AG09309 (cell line): ENCODE data around the gene FABP7.
A peak's percentile ranks its signal among the peaks of the same experiment; 100 is the strongest.

Experiments used
- DNase-seq: peaks from one replicate; pipeline ENCODE4 v3.0.0-alpha.2; 2010; ENCODE audit warnings: low read depth
- H3K4me3 ChIP-seq: 2 replicates; pipeline ENCODE4 v1.5.1; 2011; ENCODE audit warnings: mild to moderate bottlenecking, low read depth, low read length, moderate library complexity; ENCODE audit not compliant: control insufficient read depth
- TF ChIP-seq, protein P1 (sequence below): IDR thresholded peaks from 2 replicates; pipeline ENCODE4 v1.5.1; 2011; ENCODE audit warnings: mild to moderate bottlenecking, low read depth, low read length, inconsistent platforms; ENCODE audit not compliant: insufficient read depth, control insufficient read depth; ENCODE audit errors: missing control alignments

The FABP7 gene

GRCh38 chr6:122779667-122780066 is at the start of gene FABP7:
Gene FABP7 (plus strand): TSS chr6:122779716. CDS start chr6:122779795, 79 bp downstream.
- H3K4me3 ChIP-seq, result no peak within 1 kb of the TSS
- DNase-seq, result no peak
- TF ChIP-seq, protein P1, sequence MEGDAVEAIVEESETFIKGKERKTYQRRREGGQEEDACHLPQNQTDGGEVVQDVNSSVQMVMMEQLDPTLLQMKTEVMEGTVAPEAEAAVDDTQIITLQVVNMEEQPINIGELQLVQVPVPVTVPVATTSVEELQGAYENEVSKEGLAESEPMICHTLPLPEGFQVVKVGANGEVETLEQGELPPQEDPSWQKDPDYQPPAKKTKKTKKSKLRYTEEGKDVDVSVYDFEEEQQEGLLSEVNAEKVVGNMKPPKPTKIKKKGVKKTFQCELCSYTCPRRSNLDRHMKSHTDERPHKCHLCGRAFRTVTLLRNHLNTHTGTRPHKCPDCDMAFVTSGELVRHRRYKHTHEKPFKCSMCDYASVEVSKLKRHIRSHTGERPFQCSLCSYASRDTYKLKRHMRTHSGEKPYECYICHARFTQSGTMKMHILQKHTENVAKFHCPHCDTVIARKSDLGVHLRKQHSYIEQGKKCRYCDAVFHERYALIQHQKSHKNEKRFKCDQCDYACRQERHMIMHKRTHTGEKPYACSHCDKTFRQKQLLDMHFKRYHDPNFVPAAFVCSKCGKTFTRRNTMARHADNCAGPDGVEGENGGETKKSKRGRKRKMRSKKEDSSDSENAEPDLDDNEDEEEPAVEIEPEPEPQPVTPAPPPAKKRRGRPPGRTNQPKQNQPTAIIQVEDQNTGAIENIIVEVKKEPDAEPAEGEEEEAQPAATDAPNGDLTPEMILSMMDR, result no peak

GRCh38 chr6:122730334-122730733 is 49.2 kb upstream of the FABP7 start:
- no peak overlapping the region for H3K4me3 ChIP-seq
- TF ChIP-seq, protein P1, result no peak

GRCh38 chr6:122730775-122731386 is 48.6 kb upstream of the FABP7 start:
- no peak overlapping the region for H3K4me3 ChIP-seq
- TF ChIP-seq, protein P1, result peak; percentile 71
- no peak for DNase-seq

More at GRCh38 chr6:122730334-122730733, 49.2 kb upstream of the FABP7 start:
- DNase-seq, result no peak

- no peak for DNase-seq
- TF ChIP-seq, protein P1, result no peak
- no peak overlapping the region for H3K4me3 ChIP-seq
Measured at GRCh38 chr6:122733259-122733658, 46.3 kb upstream of the FABP7 start.

- DNase-seq, result no peak
- H3K4me3 ChIP-seq, result no peak overlapping the region
- TF ChIP-seq, protein P1, result no peak
Measured at GRCh38 chr6:122734529-122735395, 44.8 kb upstream of the FABP7 start.

- no peak for DNase-seq
- no peak overlapping the region for H3K4me3 ChIP-seq
- TF ChIP-seq, protein P1, result no peak
Measured at GRCh38 chr6:122735582-122735981, 43.9 kb upstream of the FABP7 start.
